HG02642 (cell line): ENCODE measurements around the gene TBATA.

Experiments used
- ATAC-seq: cut with Tn5 transposase; IDR thresholded peaks from one replicate; pipeline ENCODE4 v1.9.1; 2021; ENCODE audit warnings: mild to moderate bottlenecking; ENCODE audit not compliant: unreplicated experiment, poor library complexity

The TBATA gene

DNA sequence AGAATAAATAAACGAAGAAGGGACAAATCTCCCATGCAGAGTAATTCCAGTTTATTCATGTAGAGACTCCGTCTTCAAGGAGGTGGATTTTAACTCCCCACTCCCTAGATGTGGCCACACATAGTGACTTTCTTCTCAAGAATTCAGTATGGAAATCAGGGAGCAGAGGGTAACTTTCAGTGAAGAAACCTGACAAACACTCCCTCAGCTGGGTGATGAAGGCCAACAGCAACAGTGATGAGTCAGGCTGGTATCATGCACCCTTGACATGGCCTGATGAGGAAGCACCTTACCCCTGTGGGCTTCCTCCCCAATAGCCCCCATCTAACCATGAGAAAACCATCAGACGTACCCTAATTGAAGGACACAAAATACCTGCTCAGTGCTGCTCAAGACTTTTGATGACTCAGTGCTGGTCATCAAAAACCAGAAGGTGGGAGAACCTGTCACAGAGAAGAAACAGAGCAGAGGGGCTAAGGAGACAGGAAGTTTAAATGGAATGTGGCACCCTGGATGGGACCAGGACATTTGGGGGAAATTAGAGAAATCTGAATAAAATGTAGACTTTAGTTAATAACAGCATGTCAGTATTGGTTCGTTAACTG, 62.3 kb downstream of the TBATA start:
- ATAC-seq: no peak
